ENCODE measurements around the gene C1orf50.
A peak's percentile ranks its signal among the peaks of the same experiment; 100 is the strongest.
"Not testable (repeated sequence)": the region's sequence is repeated elsewhere in the genome, so short reads cannot be mapped to it uniquely, and the experiment has no call there.

C1orf50 gene

GRCh38 chr1:42766741-42767509, at the start of gene C1orf50, which contains the start of gene P3H1:
C1orf50 (plus strand) TSS chr1:42767249; CDS start chr1:42767312, 63 bp downstream.
P3H1 (minus strand) TSS chr1:42767028; CDS start chr1:42766971, 57 bp downstream.
- no peaks in the 10 kb centered on the region for H3K9me3 Mint-ChIP-seq
- H3K27me3 Mint-ChIP-seq (ENCODE audit: low read depth): no peaks in the 10 kb centered on the region
- H3K36me3 Mint-ChIP-seq (ENCODE audit: low read depth): peaks cover 17% of the 10 kb centered on the region
- no peak within 1 kb of the TSS for H3K4me3 Mint-ChIP-seq
- peak within 1 kb of the TSS; percentile 79 to 94 (median 93) for H3K27ac Mint-ChIP-seq
- no peak for TF ChIP-seq CTCF (IDR thresholded peaks at IDR 0.05; ENCODE audit: unreplicated experiment in 3 of 3)
- H3K4me1 Mint-ChIP-seq: peaks cover 18% of the 10 kb centered on the region

DNA sequence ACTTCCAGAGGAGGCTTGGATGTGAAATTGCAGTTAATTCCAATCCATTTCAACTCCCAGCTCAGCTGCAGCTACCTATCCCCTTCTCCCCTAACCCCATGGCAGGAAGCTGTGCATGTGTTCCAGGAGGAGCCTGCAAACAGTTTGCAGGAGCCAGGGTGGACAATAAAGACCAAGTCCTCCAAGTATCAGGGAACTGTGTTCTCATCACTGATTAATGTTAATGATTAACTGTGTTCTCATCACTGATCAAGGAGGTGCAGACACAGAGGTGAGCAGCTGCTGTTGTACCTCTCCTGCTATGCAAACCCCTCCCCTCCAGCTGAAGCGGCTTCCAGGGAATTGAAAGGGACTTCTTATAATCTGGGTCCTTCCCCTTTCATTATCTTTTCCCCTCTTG, 46.2 kb upstream of the C1orf50 start:
- Mint-ChIP-seq H3K4me3 (no peak overlapping the region), H3K36me3 (ENCODE audit: low read depth) (peaks cover 34% of the 10 kb centered on the region), H3K27me3 (ENCODE audit: low read depth) (peaks cover 4% of the 10 kb centered on the region), H3K27ac (peak overlapping the region; percentile 79 to 92 (median 90)), H3K9me3 (peaks cover 6% of the 10 kb centered on the region), H3K4me1 (no peaks in the 10 kb centered on the region)
- TF ChIP-seq CTCF (IDR thresholded peaks at IDR 0.05; ENCODE audit: unreplicated experiment in 3 of 3): no peak

- H3K9me3 Mint-ChIP-seq: peaks cover 6% of the 10 kb centered on the region
- no peaks in the 10 kb centered on the region for H3K4me1 Mint-ChIP-seq
- no peak overlapping the region for H3K4me3 Mint-ChIP-seq
Observed at GRCh38 chr1:42721926-42722325, 45.1 kb upstream of the C1orf50 start.

GRCh38 chr1:42722403-42722802, 44.6 kb upstream of the C1orf50 start:
- H3K36me3 Mint-ChIP-seq (ENCODE audit: low read depth): peaks cover 22% of the 10 kb centered on the region
- not testable (repeated sequence) for H3K4me1 Mint-ChIP-seq; H3K9me3 Mint-ChIP-seq; H3K4me3 Mint-ChIP-seq; H3K27me3 Mint-ChIP-seq (ENCODE audit: low read depth); H3K27ac Mint-ChIP-seq

More at GRCh38 chr1:42721926-42722325, 45.1 kb upstream of the C1orf50 start:
- no peak overlapping the region for H3K27ac Mint-ChIP-seq
- TF ChIP-seq CTCF (IDR thresholded peaks at IDR 0.05; ENCODE audit: unreplicated experiment in 3 of 3): no peak
- H3K36me3 Mint-ChIP-seq (ENCODE audit: low read depth): peaks cover 27% of the 10 kb centered on the region
- peaks cover 4% of the 10 kb centered on the region for H3K27me3 Mint-ChIP-seq (ENCODE audit: low read depth)

- H3K27me3 Mint-ChIP-seq (ENCODE audit: low read depth): peaks cover 4% of the 10 kb centered on the region
- TF ChIP-seq CTCF (IDR thresholded peaks at IDR 0.05; ENCODE audit: unreplicated experiment in 3 of 3): no peak
Observed at GRCh38 chr1:42723511-42723910, 43.5 kb upstream of the C1orf50 start.

DNA sequence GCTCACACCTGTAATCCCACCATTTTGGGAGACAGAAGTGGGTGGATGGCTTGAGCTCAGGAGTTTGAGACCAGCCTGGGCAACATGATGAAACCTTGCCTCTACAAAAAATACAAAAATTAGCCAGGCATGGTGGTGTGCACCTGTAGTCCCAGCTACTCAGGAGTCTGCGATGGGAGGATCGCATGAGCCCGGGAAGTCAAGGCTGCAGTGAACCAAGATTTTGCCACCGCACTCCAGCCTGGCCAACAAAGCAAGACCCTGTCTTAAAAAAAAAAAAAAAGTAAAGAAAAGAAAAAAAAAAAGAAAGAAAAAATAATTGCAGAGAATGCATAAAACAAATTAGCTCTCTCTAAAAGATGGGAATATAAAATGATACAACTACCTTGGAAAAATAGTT, 41.2 kb upstream of the C1orf50 start:
- H3K36me3 Mint-ChIP-seq (ENCODE audit: low read depth); H3K4me3 Mint-ChIP-seq; H3K4me1 Mint-ChIP-seq; H3K9me3 Mint-ChIP-seq; H3K27ac Mint-ChIP-seq; H3K27me3 Mint-ChIP-seq (ENCODE audit: low read depth): not testable (repeated sequence)

More at GRCh38 chr1:42723511-42723910, 43.5 kb upstream of the C1orf50 start:
- Mint-ChIP-seq H3K36me3 (ENCODE audit: low read depth) (peaks cover 13% of the 10 kb centered on the region), H3K27ac (no peak overlapping the region), H3K4me3 (no peak overlapping the region), H3K4me1 (no peaks in the 10 kb centered on the region), H3K9me3 (peaks cover 6% of the 10 kb centered on the region)

GRCh38 chr1:42730002-42730401, 37.0 kb upstream of the C1orf50 start:
- peaks cover 3% of the 10 kb centered on the region for H3K27me3 Mint-ChIP-seq (ENCODE audit: low read depth)
- no peaks in the 10 kb centered on the region for H3K9me3 Mint-ChIP-seq
- H3K27ac Mint-ChIP-seq: no peak overlapping the region
- H3K36me3 Mint-ChIP-seq (ENCODE audit: low read depth): no peaks in the 10 kb centered on the region
- no peak for TF ChIP-seq CTCF (IDR thresholded peaks at IDR 0.05; ENCODE audit: unreplicated experiment in 3 of 3)
- no peak overlapping the region for H3K4me3 Mint-ChIP-seq
- H3K4me1 Mint-ChIP-seq: no peaks in the 10 kb centered on the region

Data from nephron (organoid).